Loucy (cell line): ENCODE data around the gene CCIN.
A peak's percentile ranks its signal among the peaks of the same experiment; 100 is the strongest.

Experiments
- H2AFZ ChIP-seq: fragments of 200-600 bp; sonication (generic); 2 replicates; pipeline ENCODE4 v1.6.0; 2016; ENCODE audit warnings: antibody characterized with exemption, mild to moderate bottlenecking, low read length, moderate library complexity
- H3F3A ChIP-seq: fragments of 200-600 bp; 2 replicates; pipeline ENCODE4 v1.6.0; 2016; ENCODE audit warnings: antibody characterized with exemption, low read depth, mild to moderate bottlenecking
- H3K27me3 ChIP-seq: fragments of 200-600 bp; sonication (generic); 2 replicates; pipeline ENCODE4 v1.6.1; 2014; ENCODE audit warnings: low read length, mild to moderate bottlenecking; ENCODE audit not compliant: insufficient read depth, poor library complexity, severe bottlenecking
- H3K36me3 ChIP-seq: fragments of 200-600 bp; sonication (generic); 2 replicates; pipeline ENCODE4 v1.6.1; 2016; ENCODE audit warnings: low read length; ENCODE audit not compliant: insufficient read depth
- H3K4me1 ChIP-seq: fragments of 200-600 bp; sonication (generic); 2 replicates; pipeline ENCODE4 v1.5.1; 2014; ENCODE audit warnings: low read length, mild to moderate bottlenecking; ENCODE audit not compliant: insufficient read depth, poor library complexity, severe bottlenecking
- H3K4me2 ChIP-seq: fragments of 200-600 bp; sonication (generic); 2 replicates; pipeline ENCODE4 v1.6.0; 2014; ENCODE audit warnings: antibody characterized with exemption, low read length, low read depth, mild to moderate bottlenecking; ENCODE audit not compliant: poor library complexity, severe bottlenecking
- H3K4me3 ChIP-seq: fragments of 200-600 bp; sonication (generic); 2 replicates; pipeline ENCODE4 v1.5.1; 2014; ENCODE audit warnings: low read length, mild to moderate bottlenecking, mixed read lengths; ENCODE audit not compliant: poor library complexity, severe bottlenecking
- H3K79me2 ChIP-seq: fragments of 200-600 bp; sonication (generic); 2 replicates; pipeline ENCODE4 v1.6.1; 2014; ENCODE audit warnings: low read length; ENCODE audit not compliant: insufficient read depth
- H3K9ac ChIP-seq: fragments of 200-600 bp; sonication (generic); 2 replicates; pipeline ENCODE4 v1.6.0; 2014; ENCODE audit warnings: mild to moderate bottlenecking, low read depth, low read length, moderate library complexity; ENCODE audit not compliant: poor library complexity, severe bottlenecking
- H3K9me2 ChIP-seq: fragments of 200-600 bp; sonication (generic); replicated peaks from 2 replicates; pipeline ENCODE4 v1.6.1; 2016; ENCODE audit warnings: low read depth, low read length, mixed read lengths
- H3K9me3 ChIP-seq: fragments of 200-600 bp; sonication (generic); 2 replicates; pipeline ENCODE4 v1.6.1; 2014; ENCODE audit warnings: mild to moderate bottlenecking, antibody characterized with exemption, low read length, low read depth; ENCODE audit not compliant: insufficient read depth
- H4K20me1 ChIP-seq: fragments of 200-600 bp; sonication (generic); 2 replicates; pipeline ENCODE4 v1.6.0; 2014; ENCODE audit warnings: antibody characterized with exemption, low read length, mild to moderate bottlenecking; ENCODE audit not compliant: insufficient read depth, poor library complexity, severe bottlenecking
- EZH2phosphoT487 ChIP-seq: fragments of 200-600 bp; IDR thresholded peaks from 2 replicates; pipeline ENCODE4 v1.6.1; 2018; ENCODE audit warnings: antibody characterized with exemption, mild to moderate bottlenecking, moderate library complexity, borderline replicate concordance
- TF ChIP-seq, protein P1 (sequence below): fragments of 200-600 bp; sonication (generic); conservative IDR thresholded peaks from 2 replicates; pipeline ENCODE4 v1.5.1; 2014; ENCODE audit warnings: mild to moderate bottlenecking, antibody characterized with exemption, low read length

CCIN gene

DNA sequence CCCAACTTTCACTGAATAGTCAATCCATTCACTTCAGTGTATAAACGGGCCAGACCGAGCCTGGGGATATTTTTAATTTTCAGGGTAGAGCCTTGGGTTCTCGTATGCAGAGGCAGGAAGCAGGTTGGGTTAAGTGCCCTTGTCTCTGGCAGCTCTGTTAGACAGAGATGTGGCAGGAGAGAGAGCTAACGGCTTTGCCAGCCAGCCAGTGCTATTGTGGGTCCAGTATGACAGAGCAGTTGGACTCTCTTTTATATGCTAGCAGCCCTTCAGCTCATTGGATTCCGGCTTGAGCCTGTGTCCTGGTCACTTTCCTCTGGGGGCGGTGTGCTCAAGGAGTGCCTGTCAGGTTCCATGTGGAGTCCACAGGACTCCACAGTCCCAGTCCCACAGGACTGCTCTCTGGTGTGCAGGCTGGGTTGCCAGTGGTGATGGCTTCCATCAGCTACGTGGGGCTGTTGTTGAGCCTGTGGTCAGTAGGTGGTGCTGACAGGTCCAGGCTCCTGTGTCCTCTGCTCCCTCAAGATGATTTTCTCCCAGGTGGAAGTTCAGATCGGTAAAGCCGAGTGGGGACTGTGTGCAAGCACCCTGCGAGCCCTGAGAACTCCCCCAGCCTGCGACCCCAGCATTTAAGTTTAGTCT is 35.8 kb downstream of the CCIN start:
- no peaks in the 10 kb centered on the region for H3F3A ChIP-seq
- no peaks in the 10 kb centered on the region for H3K9me2 ChIP-seq
- no peak overlapping the region for H3K4me2 ChIP-seq
- peaks cover 90% of the 10 kb centered on the region for H3K36me3 ChIP-seq
- TF ChIP-seq, protein P1, sequence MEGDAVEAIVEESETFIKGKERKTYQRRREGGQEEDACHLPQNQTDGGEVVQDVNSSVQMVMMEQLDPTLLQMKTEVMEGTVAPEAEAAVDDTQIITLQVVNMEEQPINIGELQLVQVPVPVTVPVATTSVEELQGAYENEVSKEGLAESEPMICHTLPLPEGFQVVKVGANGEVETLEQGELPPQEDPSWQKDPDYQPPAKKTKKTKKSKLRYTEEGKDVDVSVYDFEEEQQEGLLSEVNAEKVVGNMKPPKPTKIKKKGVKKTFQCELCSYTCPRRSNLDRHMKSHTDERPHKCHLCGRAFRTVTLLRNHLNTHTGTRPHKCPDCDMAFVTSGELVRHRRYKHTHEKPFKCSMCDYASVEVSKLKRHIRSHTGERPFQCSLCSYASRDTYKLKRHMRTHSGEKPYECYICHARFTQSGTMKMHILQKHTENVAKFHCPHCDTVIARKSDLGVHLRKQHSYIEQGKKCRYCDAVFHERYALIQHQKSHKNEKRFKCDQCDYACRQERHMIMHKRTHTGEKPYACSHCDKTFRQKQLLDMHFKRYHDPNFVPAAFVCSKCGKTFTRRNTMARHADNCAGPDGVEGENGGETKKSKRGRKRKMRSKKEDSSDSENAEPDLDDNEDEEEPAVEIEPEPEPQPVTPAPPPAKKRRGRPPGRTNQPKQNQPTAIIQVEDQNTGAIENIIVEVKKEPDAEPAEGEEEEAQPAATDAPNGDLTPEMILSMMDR, result 0 out of 2 replicates have a peak, but pooled peaks have one; percentile 27
- no peak for TF ChIP-seq EZH2phosphoT487
- peaks cover 30% of the 10 kb centered on the region for H4K20me1 ChIP-seq
- no peaks in the 10 kb centered on the region for H3K9me3 ChIP-seq
- H3K4me3 ChIP-seq, result no peak overlapping the region
- peaks cover 23% of the 10 kb centered on the region for H3K4me1 ChIP-seq
- H2AFZ ChIP-seq, result no peak overlapping the region
- H3K79me2 ChIP-seq, result peaks cover 46% of the 10 kb centered on the region
- no peak overlapping the region for H3K9ac ChIP-seq
- H3K27me3 ChIP-seq, result no peaks in the 10 kb centered on the region

DNA sequence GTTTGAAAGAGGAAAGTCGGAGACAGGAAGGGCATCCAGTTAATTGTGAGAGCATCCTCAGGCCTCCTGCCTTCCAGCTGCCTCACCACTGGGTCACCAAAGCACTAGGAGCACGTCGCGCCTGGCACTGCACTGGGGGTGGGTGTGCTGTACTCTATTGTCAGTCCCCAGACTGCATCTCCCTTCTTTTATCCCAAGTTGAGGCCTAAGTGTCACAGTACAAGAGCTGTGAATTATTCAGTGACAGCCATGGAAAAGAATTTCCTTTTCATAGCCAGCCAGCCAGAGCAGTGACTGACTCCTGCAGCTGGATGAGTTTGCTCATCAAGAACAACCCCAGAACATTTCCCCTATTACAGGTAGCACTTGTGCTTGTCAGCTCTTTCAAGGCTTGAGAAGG is 37.8 kb downstream of the CCIN start:
- Histone ChIP-seq H3K4me2 (peak overlapping the region; percentile 53), H3K4me1 (peaks cover 23% of the 10 kb centered on the region), H3K27me3 (no peaks in the 10 kb centered on the region), H4K20me1 (peaks cover 48% of the 10 kb centered on the region), H3F3A (no peaks in the 10 kb centered on the region), H3K9ac (peak overlapping the region; percentile 23), H3K36me3 (peaks cover 92% of the 10 kb centered on the region), H3K79me2 (peaks cover 66% of the 10 kb centered on the region), H3K9me2 (no peaks in the 10 kb centered on the region), H3K4me3 (peak overlapping the region; percentile 43), H3K9me3 (no peaks in the 10 kb centered on the region), H2AFZ (no peak overlapping the region)
- TF ChIP-seq EZH2phosphoT487, result no peak
- TF ChIP-seq, protein P1, result no peak

DNA sequence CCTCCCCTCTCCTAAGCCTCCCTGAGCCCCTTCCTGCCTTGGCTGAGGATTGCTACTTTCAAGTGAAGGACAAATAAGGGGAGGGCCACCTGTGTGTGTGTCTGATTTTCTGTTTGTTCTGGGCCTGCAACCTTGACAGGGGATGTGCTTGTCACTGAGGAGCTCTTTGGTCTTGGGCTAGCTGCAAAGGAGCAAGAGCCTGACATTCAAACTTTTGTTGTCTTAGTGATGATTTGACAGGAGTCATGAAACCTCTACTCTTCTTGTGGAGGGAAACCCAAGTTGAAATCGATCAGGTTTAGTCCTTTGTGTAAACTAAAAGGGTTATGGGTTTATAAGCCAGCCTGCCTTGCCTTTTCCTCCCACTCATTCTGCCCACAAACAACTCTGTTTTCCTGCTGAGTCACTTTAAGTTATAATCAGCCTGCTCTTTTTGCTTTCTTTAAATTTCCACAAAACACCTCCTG is 38.4 kb downstream of the CCIN start:
- no peaks in the 10 kb centered on the region for H3K9me3 ChIP-seq
- peaks cover 51% of the 10 kb centered on the region for H4K20me1 ChIP-seq
- H3K79me2 ChIP-seq, result peaks cover 67% of the 10 kb centered on the region
- H3K4me2 ChIP-seq, result peak overlapping the region; percentile 53
- TF ChIP-seq EZH2phosphoT487, result no peak
- TF ChIP-seq, protein P1, result no peak
- H3K4me1 ChIP-seq, result peaks cover 23% of the 10 kb centered on the region
- H3K27me3 ChIP-seq, result no peaks in the 10 kb centered on the region
- no peak overlapping the region for H2AFZ ChIP-seq
- peak overlapping the region; percentile 23 for H3K9ac ChIP-seq
- H3K36me3 ChIP-seq, result peaks cover 92% of the 10 kb centered on the region
- H3F3A ChIP-seq, result no peaks in the 10 kb centered on the region
- H3K9me2 ChIP-seq, result no peaks in the 10 kb centered on the region
- H3K4me3 ChIP-seq, result peak overlapping the region; percentile 43
